C4-2B (cell line): ENCODE results near the gene CTRL.
A peak's percentile ranks its signal among the peaks of the same experiment; 100 is the strongest.

Experiments
- H3K27ac ChIP-seq: fragments of 450-650 bp; 2 replicates; pipeline ENCODE4 v1.5.1; 2017
- CTCF ChIP-seq: fragments of 450-650 bp; conservative IDR thresholded peaks from 2 replicates; pipeline ENCODE4 v1.5.1; 2017; ENCODE audit warnings: mild to moderate bottlenecking
- ZFX ChIP-seq: fragments of 450-650 bp; IDR thresholded peaks from 2 replicates; pipeline ENCODE4 v1.6.1; 2017

The CTRL gene

GRCh38 chr16:67943619-67944504, 12.2 kb upstream of the CTRL start, which contains the start of gene LCAT:
TSS of gene LCAT (minus strand) at chr16:67944120. CDS start at chr16:67944101, 19 bp downstream.
- H3K27ac ChIP-seq = no peak within 1 kb of the TSS
- TF ChIP-seq CTCF = no peak
- no peak for TF ChIP-seq ZFX

GRCh38 chr16:67943256-67943618, 11.6 kb upstream of the CTRL start:
- no peak overlapping the region for H3K27ac ChIP-seq
- TF ChIP-seq CTCF (no peak), ZFX (no peak)

- H3K27ac ChIP-seq = no peak overlapping the region
- TF ChIP-seq ZFX (no peak), CTCF (no peak)
Observed at GRCh38 chr16:67942510-67943255, 11.0 kb upstream of the CTRL start.

GRCh38 chr16:67942200-67942509, 10.5 kb upstream of the CTRL start:
- H3K27ac ChIP-seq = no peak overlapping the region
- TF ChIP-seq CTCF (peak; percentile 85), ZFX (no peak)

GRCh38 chr16:67941469-67942199, 10.0 kb upstream of the CTRL start:
- H3K27ac ChIP-seq = no peak overlapping the region
- no peak for TF ChIP-seq ZFX
- TF ChIP-seq CTCF = no peak

- no peak overlapping the region; the same call in 1 of the 2 replicates for H3K27ac ChIP-seq
- TF ChIP-seq CTCF (no peak), ZFX (no peak)
Observed at GRCh38 chr16:67940446-67941089, 8.9 kb upstream of the CTRL start.
